ENCODE measurements around the gene PTBP2.
"Not testable (repeated sequence)": the region's sequence is repeated elsewhere in the genome, so short reads cannot be mapped to it uniquely, and the experiment has no call there.

Gene PTBP2

GRCh38 chr1:96772349-96772748 lies 50.8 kb downstream of the PTBP2 start:
- no peaks in the 10 kb centered on the region for H3K4me1 ChIP-seq (ENCODE audit: control insufficient read depth in 1 of 2, insufficient read depth in 2 of 2, low read length in 2 of 2)
- no peaks in the 10 kb centered on the region for H3K9me3 ChIP-seq (ENCODE audit: control insufficient read depth in 1 of 2, low read length in 2 of 2)
- H3K36me3 ChIP-seq (ENCODE audit: control insufficient read depth in 1 of 2, insufficient read depth in 2 of 2, low read length in 2 of 2), result peaks cover 9 to 17% of the 10 kb centered on the region in 2 donors
- no peak overlapping the region for H3K27ac ChIP-seq (ENCODE audit: low read length)
- H3K4me3 ChIP-seq (ENCODE audit: low read depth in 1 of 2, low read length in 2 of 2), result no peak overlapping the region
- H3K27me3 ChIP-seq (ENCODE audit: low read depth, low read length), result no peaks in the 10 kb centered on the region

GRCh38 chr1:96772972-96773371 lies 51.4 kb downstream of the PTBP2 start:
- H3K4me3 ChIP-seq (ENCODE audit: low read depth in 1 of 2, low read length in 2 of 2), result no peak overlapping the region
- no peaks in the 10 kb centered on the region for H3K27me3 ChIP-seq (ENCODE audit: low read depth, low read length)
- no peaks in the 10 kb centered on the region for H3K9me3 ChIP-seq (ENCODE audit: control insufficient read depth in 1 of 2, low read length in 2 of 2)
- peaks cover 9 to 17% of the 10 kb centered on the region in 2 donors for H3K36me3 ChIP-seq (ENCODE audit: control insufficient read depth in 1 of 2, insufficient read depth in 2 of 2, low read length in 2 of 2)
- no peaks in the 10 kb centered on the region for H3K4me1 ChIP-seq (ENCODE audit: control insufficient read depth in 1 of 2, insufficient read depth in 2 of 2, low read length in 2 of 2)
- H3K27ac ChIP-seq (ENCODE audit: low read length), result no peak overlapping the region

- no peaks in the 10 kb centered on the region for H3K4me1 ChIP-seq (ENCODE audit: control insufficient read depth in 1 of 2, insufficient read depth in 2 of 2, low read length in 2 of 2)
- H3K9me3 ChIP-seq (ENCODE audit: control insufficient read depth in 1 of 2, low read length in 2 of 2), result no peaks in the 10 kb centered on the region
- peaks cover 27 to 29% of the 10 kb centered on the region in 2 donors for H3K36me3 ChIP-seq (ENCODE audit: control insufficient read depth in 1 of 2, insufficient read depth in 2 of 2, low read length in 2 of 2)
- no peak overlapping the region for H3K27ac ChIP-seq (ENCODE audit: low read length)
- H3K27me3 ChIP-seq (ENCODE audit: low read depth, low read length), result no peaks in the 10 kb centered on the region
- no peak overlapping the region for H3K4me3 ChIP-seq (ENCODE audit: low read depth in 1 of 2, low read length in 2 of 2)
These were observed 60.6 kb downstream of the PTBP2 start for GRCh38 chr1:96782206-96782605.

- Histone ChIP-seq H3K27ac (ENCODE audit: low read length) (no peak overlapping the region), H3K9me3 (ENCODE audit: control insufficient read depth in 1 of 2, low read length in 2 of 2) (no peaks in the 10 kb centered on the region), H3K36me3 (ENCODE audit: control insufficient read depth in 1 of 2, insufficient read depth in 2 of 2, low read length in 2 of 2) (peaks cover 27 to 31% of the 10 kb centered on the region in 2 donors), H3K4me3 (ENCODE audit: low read depth in 1 of 2, low read length in 2 of 2) (no peak overlapping the region), H3K4me1 (ENCODE audit: control insufficient read depth in 1 of 2, insufficient read depth in 2 of 2, low read length in 2 of 2) (no peaks in the 10 kb centered on the region), H3K27me3 (ENCODE audit: low read depth, low read length) (no peaks in the 10 kb centered on the region)
These were observed 61.3 kb downstream of the PTBP2 start for GRCh38 chr1:96782856-96783255.

- no peak overlapping the region for H3K4me3 ChIP-seq (ENCODE audit: low read depth in 1 of 2, low read length in 2 of 2)
- peaks cover 0 to 4% of the 10 kb centered on the region in 2 donors for H3K4me1 ChIP-seq (ENCODE audit: control insufficient read depth in 1 of 2, insufficient read depth in 2 of 2, low read length in 2 of 2)
- peaks cover 11 to 16% of the 10 kb centered on the region in 2 donors for H3K36me3 ChIP-seq (ENCODE audit: control insufficient read depth in 1 of 2, insufficient read depth in 2 of 2, low read length in 2 of 2)
- H3K27ac ChIP-seq (ENCODE audit: low read length), result no peak overlapping the region
- H3K9me3 ChIP-seq (ENCODE audit: control insufficient read depth in 1 of 2, low read length in 2 of 2), result no peaks in the 10 kb centered on the region
- H3K27me3 ChIP-seq (ENCODE audit: low read depth, low read length), result no peaks in the 10 kb centered on the region
These were observed 69.0 kb downstream of the PTBP2 start for GRCh38 chr1:96790599-96790998.

- Histone ChIP-seq H3K36me3 (ENCODE audit: control insufficient read depth in 1 of 2, insufficient read depth in 2 of 2, low read length in 2 of 2) (peaks cover 7 to 8% of the 10 kb centered on the region in 2 donors), H3K9me3 (ENCODE audit: control insufficient read depth in 1 of 2, low read length in 2 of 2) (no peaks in the 10 kb centered on the region), H3K27ac (ENCODE audit: low read length) (no peak overlapping the region), H3K27me3 (ENCODE audit: low read depth, low read length) (no peaks in the 10 kb centered on the region), H3K4me1 (ENCODE audit: control insufficient read depth in 1 of 2, insufficient read depth in 2 of 2, low read length in 2 of 2) (peaks cover 0 to 4% of the 10 kb centered on the region in 2 donors), H3K4me3 (ENCODE audit: low read depth in 1 of 2, low read length in 2 of 2) (no peak overlapping the region)
These were observed 70.6 kb downstream of the PTBP2 start for GRCh38 chr1:96792220-96792619.

GRCh38 chr1:96801696-96802095 lies 80.1 kb downstream of the PTBP2 start:
- H3K9me3 ChIP-seq (ENCODE audit: control insufficient read depth in 1 of 2, low read length in 2 of 2); H3K4me3 ChIP-seq (ENCODE audit: low read depth in 1 of 2, low read length in 2 of 2); H3K36me3 ChIP-seq (ENCODE audit: control insufficient read depth in 1 of 2, insufficient read depth in 2 of 2, low read length in 2 of 2); H3K4me1 ChIP-seq (ENCODE audit: control insufficient read depth in 1 of 2, insufficient read depth in 2 of 2, low read length in 2 of 2); H3K27me3 ChIP-seq (ENCODE audit: low read depth, low read length); H3K27ac ChIP-seq (ENCODE audit: low read length): not testable (repeated sequence)

GRCh38 chr1:96804648-96805047 lies 83.1 kb downstream of the PTBP2 start:
- Histone ChIP-seq H3K27me3 (ENCODE audit: low read depth, low read length) (no peaks in the 10 kb centered on the region), H3K4me3 (ENCODE audit: low read depth in 1 of 2, low read length in 2 of 2) (no peak overlapping the region), H3K36me3 (ENCODE audit: control insufficient read depth in 1 of 2, insufficient read depth in 2 of 2, low read length in 2 of 2) (peaks cover 0 to 12% of the 10 kb centered on the region in 2 donors), H3K9me3 (ENCODE audit: control insufficient read depth in 1 of 2, low read length in 2 of 2) (no peaks in the 10 kb centered on the region), H3K27ac (ENCODE audit: low read length) (no peak overlapping the region), H3K4me1 (ENCODE audit: control insufficient read depth in 1 of 2, insufficient read depth in 2 of 2, low read length in 2 of 2) (peaks cover 0 to 3% of the 10 kb centered on the region in 2 donors)

GRCh38 chr1:96808191-96808590 lies 86.6 kb downstream of the PTBP2 start:
- H3K9me3 ChIP-seq (ENCODE audit: control insufficient read depth in 1 of 2, low read length in 2 of 2), result no peaks in the 10 kb centered on the region
- H3K36me3 ChIP-seq (ENCODE audit: control insufficient read depth in 1 of 2, insufficient read depth in 2 of 2, low read length in 2 of 2), result peaks cover 3 to 17% of the 10 kb centered on the region in 2 donors
- H3K4me3 ChIP-seq (ENCODE audit: low read depth in 1 of 2, low read length in 2 of 2), result no peak overlapping the region
- H3K4me1 ChIP-seq (ENCODE audit: control insufficient read depth in 1 of 2, insufficient read depth in 2 of 2, low read length in 2 of 2), result peaks cover 0 to 3% of the 10 kb centered on the region in 2 donors
- H3K27ac ChIP-seq (ENCODE audit: low read length), result no peak overlapping the region
- H3K27me3 ChIP-seq (ENCODE audit: low read depth, low read length), result no peaks in the 10 kb centered on the region

GRCh38 chr1:96815914-96816313 lies 94.3 kb downstream of the PTBP2 start:
- no peak overlapping the region for H3K27ac ChIP-seq (ENCODE audit: low read length)
- H3K27me3 ChIP-seq (ENCODE audit: low read depth, low read length), result no peaks in the 10 kb centered on the region
- no peak overlapping the region for H3K4me3 ChIP-seq (ENCODE audit: low read depth in 1 of 2, low read length in 2 of 2)
- H3K36me3 ChIP-seq (ENCODE audit: control insufficient read depth in 1 of 2, insufficient read depth in 2 of 2, low read length in 2 of 2), result peaks cover 9 to 15% of the 10 kb centered on the region in 2 donors
- H3K4me1 ChIP-seq (ENCODE audit: control insufficient read depth in 1 of 2, insufficient read depth in 2 of 2, low read length in 2 of 2), result peaks cover 0 to 9% of the 10 kb centered on the region in 2 donors
- H3K9me3 ChIP-seq (ENCODE audit: control insufficient read depth in 1 of 2, low read length in 2 of 2), result no peaks in the 10 kb centered on the region

- no peaks in the 10 kb centered on the region for H3K9me3 ChIP-seq (ENCODE audit: control insufficient read depth in 1 of 2, low read length in 2 of 2)
- H3K36me3 ChIP-seq (ENCODE audit: control insufficient read depth in 1 of 2, insufficient read depth in 2 of 2, low read length in 2 of 2), result peaks cover 0 to 3% of the 10 kb centered on the region in 2 donors
- H3K4me1 ChIP-seq (ENCODE audit: control insufficient read depth in 1 of 2, insufficient read depth in 2 of 2, low read length in 2 of 2), result peaks cover 0 to 8% of the 10 kb centered on the region in 2 donors
- no peaks in the 10 kb centered on the region for H3K27me3 ChIP-seq (ENCODE audit: low read depth, low read length)
- no peak overlapping the region for H3K4me3 ChIP-seq (ENCODE audit: low read depth in 1 of 2, low read length in 2 of 2)
- H3K27ac ChIP-seq (ENCODE audit: low read length), result no peak overlapping the region
These were observed 98.5 kb downstream of the PTBP2 start for GRCh38 chr1:96820107-96820506.

- Histone ChIP-seq H3K4me3 (ENCODE audit: low read depth in 1 of 2, low read length in 2 of 2) (no peak overlapping the region), H3K4me1 (ENCODE audit: control insufficient read depth in 1 of 2, insufficient read depth in 2 of 2, low read length in 2 of 2) (peaks cover 0 to 6% of the 10 kb centered on the region in 2 donors), H3K9me3 (ENCODE audit: control insufficient read depth in 1 of 2, low read length in 2 of 2) (no peaks in the 10 kb centered on the region), H3K27me3 (ENCODE audit: low read depth, low read length) (no peaks in the 10 kb centered on the region), H3K27ac (ENCODE audit: low read length) (no peak overlapping the region), H3K36me3 (ENCODE audit: control insufficient read depth in 1 of 2, insufficient read depth in 2 of 2, low read length in 2 of 2) (peaks cover 0 to 3% of the 10 kb centered on the region in 2 donors)
These were observed 99.1 kb downstream of the PTBP2 start for GRCh38 chr1:96820671-96821070.
